CD4-positive, alpha-beta T cell (primary cell): ENCODE measurements around the gene PVALB. TPM values are rescaled to one million over a fixed set of nuclear protein-coding genes. Genes with fewer than 3 reads are reported as not detected.

Source experiments
- ATAC-seq: fragments of 200-7000 bp; cut with Tn5 transposase; one replicate; pipeline ENCODE4 v1.10.0; 2022; ENCODE audit warnings: mild to moderate bottlenecking; ENCODE audit not compliant: poor library complexity
- CTCF ChIA-PET: fragments of 350-600 bp; sonication (Branson Sonifier 250); formaldehyde crosslinking; loops from one replicate; lab custom pipeline; 2021; ENCODE audit warnings: antibody characterized with exemption, inconsistent platforms; lab: Charles Lee
- POLR2A ChIA-PET: fragments of 350-600 bp; sonication (Branson Sonifier 250); formaldehyde crosslinking; loops from one replicate; lab custom pipeline; 2021; ENCODE audit warnings: antibody characterized with exemption, inconsistent platforms; lab: Charles Lee
- DNase-seq, 14 experiments: peaks; one replicate each; pipeline ENCODE4 v3.0.0-alpha.2; 2013 to 2020; ENCODE audit warnings: mixed read lengths in 2 of 14
- H3K27ac ChIP-seq, 2 donors: one replicate each; pipeline versions ENCODE4 v1.5.1 to v1.7.0; 2013; ENCODE audit warnings: low read length in 2 of 2, low read depth in 1 of 2, mild to moderate bottlenecking in 1 of 2
- H3K27me3 ChIP-seq, 2 experiments: 1 replicate in 1 of 2; 2 replicates in 1 of 2; pipeline versions ENCODE4 v1.6.1 to v1.7.0; 2013; ENCODE audit warnings: low read length in 2 of 2, control low read depth in 1 of 2, mild to moderate bottlenecking in 1 of 2, moderate library complexity in 1 of 2; ENCODE audit not compliant: insufficient read depth in 2 of 2, control insufficient read depth in 1 of 2
- H3K36me3 ChIP-seq: one replicate; pipeline ENCODE4 v1.6.1; 2013; ENCODE audit warnings: low read length, control low read depth; ENCODE audit not compliant: insufficient read depth
- H3K4me1 ChIP-seq: one replicate; pipeline ENCODE4 v1.6.1; 2013; ENCODE audit warnings: low read length, control low read depth; ENCODE audit not compliant: insufficient read depth
- H3K4me3 ChIP-seq: one replicate; pipeline ENCODE4 v1.5.1; 2013; ENCODE audit warnings: mild to moderate bottlenecking, low read length, moderate library complexity
- H3K9me3 ChIP-seq, 2 experiments: 1 replicate in 1 of 2; 2 replicates in 1 of 2; pipeline versions ENCODE4 v1.6.1 to v1.7.0; 2013; ENCODE audit warnings: low read length in 2 of 2, mild to moderate bottlenecking in 2 of 2, control low read depth in 1 of 2, moderate library complexity in 1 of 2; ENCODE audit not compliant: control insufficient read depth in 1 of 2, insufficient read depth in 1 of 2
- H3K27ac Mint-ChIP-seq: one replicate; pipeline ENCODE4 v1.8.0; 2020; ENCODE audit warnings: mixed read lengths
- H3K27me3 Mint-ChIP-seq: one replicate; pipeline ENCODE4 v1.8.0; 2021; ENCODE audit warnings: mixed read lengths
- H3K36me3 Mint-ChIP-seq: one replicate; pipeline ENCODE4 v1.8.0; 2021; ENCODE audit warnings: low read depth, mixed read lengths
- H3K4me1 Mint-ChIP-seq: one replicate; pipeline ENCODE4 v1.8.0; 2021; ENCODE audit warnings: low read depth, mixed read lengths
- H3K4me3 Mint-ChIP-seq: one replicate; pipeline ENCODE4 v1.8.0; 2020; ENCODE audit warnings: mild to moderate bottlenecking, mixed read lengths
- H3K9me3 Mint-ChIP-seq: one replicate; pipeline ENCODE4 v1.8.0; 2020; ENCODE audit warnings: mixed read lengths
- intact Hi-C, 2 experiments: fragments of 100-400 bp; cut with DNase I in 1 of 2; cut with micrococcal nuclease in 1 of 2; formaldehyde crosslinking; loops; one replicate each; pipeline versions ENCODE4 v1.15.1 to v1.9.0; 2023 to 2025; cut with DNase I, micrococcal nuclease
- total RNA-seq, 174 experiments: library from RNA in 2 of 174; stranded (reverse) in 2 of 174; gene quantifications; one replicate each; pipeline ENCODE4 v1.2.3 and lab custom pipeline; 2021 to 2026
- TF ChIP-seq, protein P1 (sequence below): fragments of 200-600 bp; IDR thresholded peaks from one replicate; pipeline ENCODE4 v1.8.0; 2022; ENCODE audit warnings: antibody characterized with exemption, mild to moderate bottlenecking

The PVALB gene
- total RNA-seq, 2 experiments from 2014 or later: not detected

DNA sequence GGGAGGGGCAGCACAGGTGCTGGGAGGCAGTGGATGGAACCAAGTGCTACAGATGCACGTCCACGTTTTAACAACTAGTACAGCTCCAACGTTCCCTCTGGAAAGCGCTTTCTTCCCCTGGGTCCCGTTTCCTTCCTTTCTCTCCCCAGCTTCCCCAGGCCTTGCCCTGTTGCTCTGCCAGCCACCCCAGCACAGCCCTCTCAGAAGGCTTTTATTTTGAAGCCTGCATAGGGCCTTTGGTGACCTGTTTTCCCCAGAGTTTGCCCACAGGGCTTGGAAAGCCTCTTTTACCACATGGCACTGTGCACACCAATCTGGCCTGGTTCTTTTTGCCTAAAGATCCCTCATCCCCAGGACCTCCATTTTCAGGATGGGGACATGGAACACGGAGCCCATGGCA lies 30.1 kb upstream of the PVALB start:
- Mint-ChIP-seq H3K4me1 (peaks cover 4% of the 10 kb centered on the region), H3K9me3 (peaks cover 3% of the 10 kb centered on the region), H3K27me3 (peaks cover 37% of the 10 kb centered on the region), H3K36me3 (no peaks in the 10 kb centered on the region), H3K27ac (no peak overlapping the region), H3K4me3 (no peak overlapping the region)
- H3K27me3 ChIP-seq: peaks cover 10 to 13% of the 10 kb centered on the region in 2 experiments
- H3K4me1 ChIP-seq: no peaks in the 10 kb centered on the region
- TF ChIP-seq, protein P1, sequence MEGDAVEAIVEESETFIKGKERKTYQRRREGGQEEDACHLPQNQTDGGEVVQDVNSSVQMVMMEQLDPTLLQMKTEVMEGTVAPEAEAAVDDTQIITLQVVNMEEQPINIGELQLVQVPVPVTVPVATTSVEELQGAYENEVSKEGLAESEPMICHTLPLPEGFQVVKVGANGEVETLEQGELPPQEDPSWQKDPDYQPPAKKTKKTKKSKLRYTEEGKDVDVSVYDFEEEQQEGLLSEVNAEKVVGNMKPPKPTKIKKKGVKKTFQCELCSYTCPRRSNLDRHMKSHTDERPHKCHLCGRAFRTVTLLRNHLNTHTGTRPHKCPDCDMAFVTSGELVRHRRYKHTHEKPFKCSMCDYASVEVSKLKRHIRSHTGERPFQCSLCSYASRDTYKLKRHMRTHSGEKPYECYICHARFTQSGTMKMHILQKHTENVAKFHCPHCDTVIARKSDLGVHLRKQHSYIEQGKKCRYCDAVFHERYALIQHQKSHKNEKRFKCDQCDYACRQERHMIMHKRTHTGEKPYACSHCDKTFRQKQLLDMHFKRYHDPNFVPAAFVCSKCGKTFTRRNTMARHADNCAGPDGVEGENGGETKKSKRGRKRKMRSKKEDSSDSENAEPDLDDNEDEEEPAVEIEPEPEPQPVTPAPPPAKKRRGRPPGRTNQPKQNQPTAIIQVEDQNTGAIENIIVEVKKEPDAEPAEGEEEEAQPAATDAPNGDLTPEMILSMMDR: no peak
- H3K36me3 ChIP-seq: no peaks in the 10 kb centered on the region
- ATAC-seq: no peak
- intact Hi-C loops: no loop called here
- CTCF ChIA-PET: interaction anchor here (1.5 kb wide), 1 partner anchor 10 kb away, joined by 7 read pairs; no protein-coding TSS in a partner anchor
- no peak for DNase-seq
- H3K9me3 ChIP-seq: peaks cover 0 to 5% of the 10 kb centered on the region in 2 experiments
- POLR2A ChIA-PET: no interaction called here
- no peak overlapping the region for H3K4me3 ChIP-seq
- H3K27ac ChIP-seq: no peak overlapping the region

DNA sequence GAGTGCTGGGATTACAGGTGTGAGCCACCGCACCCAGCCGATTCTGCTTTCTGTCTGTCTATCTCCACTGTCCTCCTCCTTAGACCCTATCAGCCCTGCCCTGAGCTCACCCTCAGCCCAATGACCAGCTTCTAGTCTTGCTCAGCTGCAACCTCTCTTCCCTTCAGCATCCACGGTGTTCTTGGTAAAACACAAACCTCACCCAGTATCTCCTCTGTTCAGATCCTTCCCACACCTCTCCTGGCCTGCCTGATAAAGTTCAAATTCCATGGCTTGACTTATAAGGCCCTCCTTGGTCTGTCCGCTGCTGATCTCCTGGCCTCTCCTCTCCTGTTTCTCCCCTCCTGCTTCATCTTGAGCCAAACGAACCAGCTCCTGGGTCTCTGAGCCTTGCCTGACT lies 29.4 kb upstream of the PVALB start:
- intact Hi-C loops: no loop called here
- ChIA-PET CTCF (no interaction called here), POLR2A (no interaction called here)
- no peak overlapping the region for H3K27ac ChIP-seq
- Mint-ChIP-seq H3K27ac (no peak overlapping the region), H3K4me3 (no peak overlapping the region), H3K4me1 (peaks cover 3% of the 10 kb centered on the region), H3K9me3 (peaks cover 3% of the 10 kb centered on the region), H3K27me3 (peaks cover 44% of the 10 kb centered on the region), H3K36me3 (no peaks in the 10 kb centered on the region)
- TF ChIP-seq, protein P1: no peak
- peaks cover 10 to 13% of the 10 kb centered on the region in 2 experiments for H3K27me3 ChIP-seq
- H3K4me1 ChIP-seq: no peaks in the 10 kb centered on the region
- H3K4me3 ChIP-seq: no peak overlapping the region
- ATAC-seq: no peak
- no peak for DNase-seq
- peaks cover 0 to 5% of the 10 kb centered on the region in 2 experiments for H3K9me3 ChIP-seq
- no peaks in the 10 kb centered on the region for H3K36me3 ChIP-seq

DNA sequence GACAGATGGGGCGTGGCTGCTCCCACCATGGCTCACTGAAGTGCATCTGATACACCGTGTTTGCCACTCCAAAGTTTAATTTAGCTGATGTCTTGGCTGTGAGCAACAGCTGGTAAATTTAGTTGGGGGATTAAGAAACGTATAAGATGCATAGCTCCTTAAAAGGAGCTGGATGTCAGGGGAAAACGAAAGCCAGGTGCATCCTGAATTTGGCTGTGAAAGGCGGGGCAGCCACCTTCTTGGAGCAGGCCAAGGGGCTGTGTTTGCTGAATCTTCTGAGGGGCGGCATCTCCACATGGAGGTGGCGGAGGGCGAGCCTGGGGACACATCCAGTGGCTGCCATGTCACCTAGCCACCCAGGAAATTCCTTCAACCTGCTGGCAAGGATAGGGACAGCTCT lies 23.3 kb upstream of the PVALB start:
- Histone ChIP-seq H3K4me1 (no peaks in the 10 kb centered on the region), H3K4me3 (no peak overlapping the region), H3K27me3 (peaks cover 13 to 17% of the 10 kb centered on the region in 2 experiments), H3K9me3 (peaks cover 0 to 12% of the 10 kb centered on the region in 2 experiments), H3K36me3 (no peaks in the 10 kb centered on the region), H3K27ac (no peak overlapping the region)
- CTCF ChIA-PET: interaction anchor here (1.1 kb wide), 1 partner anchor 13 kb away, joined by 3 read pairs; no protein-coding TSS in a partner anchor
- Mint-ChIP-seq H3K4me3 (no peak overlapping the region), H3K27me3 (peaks cover 59% of the 10 kb centered on the region), H3K36me3 (no peaks in the 10 kb centered on the region), H3K4me1 (no peaks in the 10 kb centered on the region), H3K9me3 (peaks cover 3% of the 10 kb centered on the region), H3K27ac (no peak overlapping the region)
- TF ChIP-seq, protein P1: no peak
- no peak for DNase-seq
- POLR2A ChIA-PET: no interaction called here
- no peak for ATAC-seq
- intact Hi-C loops: no loop called here
